IPS DF 4.7 (cell line): ENCODE results near the gene LRRC14B.
"Not testable (repeated sequence)": the region's sequence is repeated elsewhere in the genome, so short reads cannot be mapped to it uniquely, and the experiment has no call there.

Experiments
- DNase-seq: peaks from one replicate; pipeline ENCODE4 v3.0.0-alpha.2; 2013; ENCODE audit warnings: low spot score; ENCODE audit errors: extremely low read depth

Gene LRRC14B

GRCh38 chr5:206406-206805 lies 15.1 kb downstream of the LRRC14B start:
- no peak for DNase-seq

GRCh38 chr5:206927-207536 lies 15.7 kb downstream of the LRRC14B start:
- no peak for DNase-seq

GRCh38 chr5:207599-207998 lies 16.3 kb downstream of the LRRC14B start:
- no peak for DNase-seq

- no peak for DNase-seq
Measured at GRCh38 chr5:208449-209114, 17.3 kb downstream of the LRRC14B start.

- no peak for DNase-seq
Measured at GRCh38 chr5:213803-214395, 22.6 kb downstream of the LRRC14B start.

GRCh38 chr5:215256-215655 lies 24.0 kb downstream of the LRRC14B start:
- DNase-seq: not testable (repeated sequence)

GRCh38 chr5:216076-216475 lies 24.8 kb downstream of the LRRC14B start:
- not testable (repeated sequence) for DNase-seq

GRCh38 chr5:217494-218456 lies 26.5 kb downstream of the LRRC14B start, which contains the start of the genes CCDC127 and SDHA:
CCDC127 (minus strand) TSS chr5:218153; CDS start chr5:216849, 1,304 bp downstream.
SDHA (plus strand) TSS chr5:218320; CDS start chr5:218356, 36 bp downstream.
- DNase-seq: peak; percentile 68

- no peak for DNase-seq
Measured at GRCh38 chr5:218457-219291, 27.4 kb downstream of the LRRC14B start.

- DNase-seq: no peak
Measured at GRCh38 chr5:219460-219863, 28.2 kb downstream of the LRRC14B start.

GRCh38 chr5:219991-220390 lies 28.7 kb downstream of the LRRC14B start:
- no peak for DNase-seq

- DNase-seq: not testable (repeated sequence)
Measured at GRCh38 chr5:222951-223715, 31.8 kb downstream of the LRRC14B start.

GRCh38 chr5:223791-224190 lies 32.5 kb downstream of the LRRC14B start:
- no peak for DNase-seq

GRCh38 chr5:225334-225733 lies 34.0 kb downstream of the LRRC14B start:
- DNase-seq: no peak

GRCh38 chr5:227375-227774 lies 36.1 kb downstream of the LRRC14B start:
- DNase-seq: not testable (repeated sequence)

GRCh38 chr5:228886-229285 lies 37.6 kb downstream of the LRRC14B start:
- DNase-seq: no peak

GRCh38 chr5:230711-231110 lies 39.4 kb downstream of the LRRC14B start:
- no peak for DNase-seq

- no peak for DNase-seq
Measured at GRCh38 chr5:231661-232060, 40.4 kb downstream of the LRRC14B start.

- DNase-seq: not testable (repeated sequence)
Measured at GRCh38 chr5:233426-233825, 42.1 kb downstream of the LRRC14B start.

- no peak for DNase-seq
Measured at GRCh38 chr5:234450-234849, 43.2 kb downstream of the LRRC14B start.
